Trophoblast cell (in vitro differentiated cells and primary cell): ENCODE data around the gene KRTAP4-9.
"Not testable (repeated sequence)": the region's sequence is repeated elsewhere in the genome, so short reads cannot be mapped to it uniquely, and the experiment has no call there.

Source experiments
- DNase-seq, 2 donors: peaks; one replicate each; pipeline ENCODE4 v3.0.0-alpha.2; 2016
- H2AFZ ChIP-seq: 2 replicates; pipeline ENCODE4 v1.6.1; 2013; ENCODE audit warnings: low read length, moderate library complexity, mild to moderate bottlenecking; ENCODE audit not compliant: insufficient read depth, poor library complexity
- H2AK5ac ChIP-seq: 2 replicates; pipeline ENCODE4 v1.6.1; 2013; ENCODE audit warnings: mild to moderate bottlenecking, low read length
- H2BK120ac ChIP-seq: 2 replicates; pipeline ENCODE4 v1.6.1; 2013; ENCODE audit warnings: low read length, mild to moderate bottlenecking, moderate library complexity; ENCODE audit not compliant: insufficient read depth, poor library complexity
- H2BK12ac ChIP-seq: 2 replicates; pipeline ENCODE4 v1.6.1; 2013; ENCODE audit warnings: mild to moderate bottlenecking, low read length, moderate library complexity
- H2BK5ac ChIP-seq: 2 replicates; pipeline ENCODE4 v1.6.1; 2013; ENCODE audit warnings: low read length, low read depth, moderate library complexity, mild to moderate bottlenecking; ENCODE audit not compliant: poor library complexity
- H3K14ac ChIP-seq: 2 replicates; pipeline ENCODE4 v1.6.1; 2013; ENCODE audit warnings: mild to moderate bottlenecking, low read length
- H3K18ac ChIP-seq: 2 replicates; pipeline ENCODE4 v1.6.1; 2013; ENCODE audit warnings: mild to moderate bottlenecking, low read length
- H3K23ac ChIP-seq: 2 replicates; pipeline ENCODE4 v1.6.1; 2013; ENCODE audit warnings: low read length
- H3K27ac ChIP-seq: 2 replicates; pipeline ENCODE4 v1.5.1; 2013; ENCODE audit warnings: low read depth, mild to moderate bottlenecking, inconsistent platforms, low read length, moderate library complexity
- H3K27me3 ChIP-seq: 2 replicates; pipeline ENCODE4 v1.6.1; 2013; ENCODE audit warnings: inconsistent platforms, mild to moderate bottlenecking, low read length, moderate library complexity; ENCODE audit not compliant: insufficient read depth
- H3K36me3 ChIP-seq, 2 experiments: 1 replicate in 1 of 2; 2 replicates in 1 of 2; pipeline ENCODE4 v1.6.1; 2013; ENCODE audit warnings: low read length in 2 of 2, mild to moderate bottlenecking in 2 of 2, moderate library complexity in 1 of 2; ENCODE audit not compliant: insufficient read depth in 2 of 2, control insufficient read depth in 1 of 2
- H3K4ac ChIP-seq: 2 replicates; pipeline ENCODE4 v1.6.1; 2013; ENCODE audit warnings: low read depth, mild to moderate bottlenecking, low read length, moderate library complexity
- H3K4me1 ChIP-seq, 2 experiments: 1 replicate in 1 of 2; 2 replicates in 1 of 2; pipeline ENCODE4 v1.6.1; 2013; ENCODE audit warnings: low read length in 2 of 2, mild to moderate bottlenecking in 2 of 2, moderate library complexity in 1 of 2; ENCODE audit not compliant: insufficient read depth in 2 of 2, control insufficient read depth in 1 of 2
- H3K4me2 ChIP-seq: 2 replicates; pipeline ENCODE4 v1.6.1; 2013; ENCODE audit warnings: inconsistent platforms, mild to moderate bottlenecking, low read length, moderate library complexity
- H3K4me3 ChIP-seq: 2 replicates; pipeline ENCODE4 v1.5.1; 2013; ENCODE audit warnings: mild to moderate bottlenecking, low read depth, low read length, inconsistent platforms
- H3K79me1 ChIP-seq: one replicate; pipeline ENCODE4 v1.6.1; 2013; ENCODE audit warnings: low read length
- H3K79me2 ChIP-seq: 2 replicates; pipeline ENCODE4 v1.6.1; 2013; ENCODE audit warnings: low read length, mild to moderate bottlenecking; ENCODE audit not compliant: control insufficient read depth, insufficient read depth, poor library complexity
- H3K9ac ChIP-seq: 2 replicates; pipeline ENCODE4 v1.6.1; 2013; ENCODE audit warnings: mild to moderate bottlenecking, low read length
- H3K9me3 ChIP-seq: 2 replicates; pipeline ENCODE4 v1.6.1; 2013; ENCODE audit warnings: low read depth, mild to moderate bottlenecking, control low read depth, inconsistent platforms, low read length; ENCODE audit not compliant: insufficient read depth
- H4K12ac ChIP-seq: 2 replicates; pipeline ENCODE4 v1.6.1; 2013; ENCODE audit warnings: low read depth, mild to moderate bottlenecking, low read length, moderate library complexity
- H4K8ac ChIP-seq: 2 replicates; pipeline ENCODE4 v1.6.1; 2013; ENCODE audit warnings: low read depth, mild to moderate bottlenecking, low read length, moderate library complexity
- H4K91ac ChIP-seq: one replicate; pipeline ENCODE4 v1.6.1; 2013; ENCODE audit warnings: low read depth, mild to moderate bottlenecking, low read length, moderate library complexity
- WGBS: extraction: QIAGEN DNeasy Blood & Tissue Kit; methylation state at CpG from one replicate; pipeline ENCODE4 v1.1.7; 2013; ENCODE audit warnings: missing lambda C conversion rate; ENCODE audit not compliant: insufficient read length, insufficient coverage; ENCODE audit errors: extremely low coverage; 5-methylcytosine and 5-hydroxymethylcytosine counted together

KRTAP4-9 gene

DNA sequence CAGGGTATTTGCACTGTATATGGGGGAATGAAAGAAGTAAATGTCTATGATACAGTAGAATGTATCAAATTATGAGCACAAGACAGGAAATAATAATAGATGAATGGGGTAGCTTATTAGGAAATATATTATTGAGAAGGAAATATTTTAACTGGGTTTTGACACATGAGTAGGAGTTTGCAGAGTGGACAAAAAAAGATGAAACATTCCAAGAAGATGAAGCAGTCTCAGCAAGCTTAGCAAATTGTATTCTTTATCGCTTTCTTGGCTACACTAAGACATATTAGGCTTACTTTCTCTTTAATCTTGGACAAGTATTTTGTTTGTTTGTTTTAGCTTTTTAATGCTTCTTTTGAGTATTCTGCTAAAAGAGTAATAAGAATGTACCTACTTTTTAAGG lies 1.3 kb upstream of the KRTAP4-9 start:
- no peak overlapping the region for H4K91ac ChIP-seq
- H2BK5ac ChIP-seq: no peak overlapping the region
- no peak overlapping the region for H3K4me3 ChIP-seq
- no peak overlapping the region for H3K9ac ChIP-seq
- H2BK120ac ChIP-seq: no peak overlapping the region
- DNase-seq: no peak
- H3K79me2 ChIP-seq: no peaks in the 10 kb centered on the region
- no peaks in the 10 kb centered on the region for H3K4me1 ChIP-seq
- H3K79me1 ChIP-seq: no peaks in the 10 kb centered on the region
- WGBS: no CpG with 5 or more reads among the region's 1 CpG
- H4K12ac ChIP-seq: no peak overlapping the region
- no peak overlapping the region for H2AFZ ChIP-seq
- no peak overlapping the region for H3K23ac ChIP-seq
- H2AK5ac ChIP-seq: no peak overlapping the region
- H3K4ac ChIP-seq: no peak overlapping the region
- H3K27me3 ChIP-seq: no peaks in the 10 kb centered on the region
- H3K4me2 ChIP-seq: no peak overlapping the region
- no peak overlapping the region for H3K27ac ChIP-seq
- H2BK12ac ChIP-seq: no peak overlapping the region
- no peak overlapping the region for H3K14ac ChIP-seq
- H3K36me3 ChIP-seq: no peaks in the 10 kb centered on the region
- H3K18ac ChIP-seq: no peak overlapping the region
- H4K8ac ChIP-seq: no peak overlapping the region
- peaks cover 4% of the 10 kb centered on the region for H3K9me3 ChIP-seq

DNA sequence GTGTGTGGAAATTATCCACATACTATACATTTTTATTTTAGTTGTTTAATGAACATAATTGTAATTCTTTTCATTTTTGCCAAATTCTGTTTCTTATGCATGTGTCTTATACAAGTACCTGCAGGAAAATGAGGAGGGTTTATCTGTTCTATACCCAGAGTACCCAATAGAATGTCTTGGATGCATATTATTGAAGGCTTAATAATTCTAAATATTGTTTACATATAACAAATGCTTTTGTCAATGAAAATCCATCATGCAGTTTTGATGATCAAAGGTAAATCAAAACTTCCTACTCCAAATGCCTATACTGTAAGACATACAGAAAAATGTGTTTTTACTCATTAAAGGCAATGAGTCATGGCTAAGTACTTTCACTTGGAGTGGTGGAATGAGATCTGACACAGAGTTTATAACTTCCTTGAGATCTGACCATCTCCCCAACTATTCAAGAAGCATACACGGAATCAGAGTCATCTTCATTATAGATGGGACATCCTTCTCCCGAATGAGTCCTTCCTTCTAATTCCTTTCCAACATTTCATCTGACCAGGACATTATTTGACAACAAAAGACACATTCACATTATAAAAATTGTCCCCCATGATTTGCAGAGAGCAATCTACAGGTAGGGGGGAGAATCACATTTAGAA lies 677 bp upstream of the KRTAP4-9 start:
- not testable (repeated sequence) for H3K14ac ChIP-seq, H3K4me3 ChIP-seq, H3K4me2 ChIP-seq, H4K8ac ChIP-seq, H2AFZ ChIP-seq, H3K27ac ChIP-seq, H2BK5ac ChIP-seq, H3K36me3 ChIP-seq, H4K91ac ChIP-seq, H3K9me3 ChIP-seq, H2AK5ac ChIP-seq, H3K9ac ChIP-seq, H3K4ac ChIP-seq, H3K27me3 ChIP-seq, H4K12ac ChIP-seq, H3K18ac ChIP-seq, H3K79me2 ChIP-seq, H3K79me1 ChIP-seq, H2BK12ac ChIP-seq, H2BK120ac ChIP-seq, H3K4me1 ChIP-seq, H3K23ac ChIP-seq
- WGBS: no CpG with 5 or more reads among the region's 2 CpGs
- peak in 1 of 2 donors; percentile 34 for DNase-seq

DNA sequence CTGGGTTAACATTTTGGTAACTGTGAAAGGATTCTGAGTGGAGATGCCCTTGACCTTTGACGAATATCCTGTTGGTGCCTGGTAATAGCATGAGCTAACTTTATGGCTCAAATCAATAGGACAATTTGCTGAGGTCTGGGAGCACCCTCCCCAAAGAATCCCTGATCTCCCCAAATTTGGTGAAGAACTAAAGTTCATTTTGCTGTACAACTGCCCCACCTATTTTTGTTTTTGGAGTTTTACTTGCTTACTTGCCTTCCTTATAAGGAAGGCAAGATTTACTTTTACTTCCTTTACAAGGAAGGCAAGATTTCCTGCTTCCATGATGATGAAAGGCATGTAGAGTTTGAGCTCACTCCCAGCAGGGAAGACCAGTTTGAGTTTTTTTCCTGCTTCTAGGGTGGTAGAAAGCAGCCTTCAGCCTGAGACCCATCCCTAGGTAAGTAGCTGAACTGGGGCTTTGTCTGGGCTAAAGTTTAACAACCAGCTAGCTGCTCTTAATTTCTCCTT lies 2.8 kb downstream of the KRTAP4-9 start:
- H3K79me1 ChIP-seq: no peaks in the 10 kb centered on the region
- no peak overlapping the region for H2AFZ ChIP-seq
- H2AK5ac ChIP-seq: no peak overlapping the region
- H3K36me3 ChIP-seq: no peaks in the 10 kb centered on the region
- H4K8ac ChIP-seq: no peak overlapping the region
- no peak overlapping the region for H4K91ac ChIP-seq
- no peak overlapping the region for H3K14ac ChIP-seq
- no peak overlapping the region for H3K4ac ChIP-seq
- WGBS: no CpG with 5 or more reads among the region's 1 CpG
- no peaks in the 10 kb centered on the region for H3K9me3 ChIP-seq
- no peak overlapping the region for H2BK5ac ChIP-seq
- H3K79me2 ChIP-seq: no peaks in the 10 kb centered on the region
- no peak overlapping the region for H3K9ac ChIP-seq
- DNase-seq: no peak
- H4K12ac ChIP-seq: no peak overlapping the region
- no peak overlapping the region for H3K4me3 ChIP-seq
- no peaks in the 10 kb centered on the region for H3K27me3 ChIP-seq
- no peak overlapping the region for H2BK120ac ChIP-seq
- no peak overlapping the region for H3K27ac ChIP-seq
- H3K4me1 ChIP-seq: no peaks in the 10 kb centered on the region
- H3K18ac ChIP-seq: no peak overlapping the region
- no peak overlapping the region for H3K4me2 ChIP-seq
- no peak overlapping the region for H2BK12ac ChIP-seq
- H3K23ac ChIP-seq: no peak overlapping the region

DNA sequence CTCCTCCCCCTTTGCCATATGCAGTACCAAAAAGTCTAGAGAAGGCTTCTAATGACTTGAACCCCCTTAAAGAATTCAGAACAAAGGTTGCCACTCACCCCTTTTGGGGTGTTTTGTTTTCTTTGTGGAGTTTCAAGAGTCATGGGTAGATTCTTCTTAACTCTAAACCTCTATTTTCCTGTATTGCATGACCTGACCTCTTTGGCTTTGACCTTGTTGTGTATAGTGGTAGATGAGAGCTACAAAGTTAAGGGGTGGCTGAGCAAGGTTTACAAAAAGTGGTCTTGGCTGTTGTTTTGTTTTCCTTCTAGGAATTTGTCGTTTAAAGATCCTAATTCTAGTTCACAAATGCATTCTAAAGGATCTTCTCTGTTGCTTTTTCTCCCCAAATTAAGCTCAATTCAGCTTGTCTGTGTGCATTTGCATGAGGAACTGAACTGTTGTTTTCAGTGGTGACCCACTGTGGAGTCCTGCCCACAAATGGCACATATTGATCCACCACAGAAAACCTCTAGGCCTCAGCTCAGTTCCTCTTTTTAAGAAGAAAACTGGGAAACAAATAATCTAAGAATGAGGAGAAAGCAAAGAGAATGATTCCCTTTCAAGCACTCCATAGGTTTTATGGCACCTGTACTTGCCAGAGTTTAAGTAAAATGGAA lies 3.7 kb downstream of the KRTAP4-9 start:
- H3K27me3 ChIP-seq, H2BK5ac ChIP-seq, H3K9me3 ChIP-seq, H3K27ac ChIP-seq, H3K4me1 ChIP-seq, H3K4me2 ChIP-seq, H3K4ac ChIP-seq, H2BK120ac ChIP-seq, H3K79me1 ChIP-seq, H3K36me3 ChIP-seq, H2BK12ac ChIP-seq, H2AFZ ChIP-seq, H3K79me2 ChIP-seq, H4K12ac ChIP-seq, H4K91ac ChIP-seq, H3K9ac ChIP-seq, H3K14ac ChIP-seq, H3K4me3 ChIP-seq, H3K18ac ChIP-seq, H2AK5ac ChIP-seq, H3K23ac ChIP-seq, H4K8ac ChIP-seq, DNase-seq: not testable (repeated sequence)
- WGBS: no CpG with 5 or more reads among the region's 1 CpG
